ENCODE results near the gene SMIM44. TPM values are rescaled to one million over a fixed set of nuclear protein-coding genes. Genes with fewer than 3 reads are reported as not detected.

The SMIM44 gene
- total and polyA plus RNA-seq, 2 donors (not counting 1 experiment from before 2014, with no cell fraction given), result not detected

DNA sequence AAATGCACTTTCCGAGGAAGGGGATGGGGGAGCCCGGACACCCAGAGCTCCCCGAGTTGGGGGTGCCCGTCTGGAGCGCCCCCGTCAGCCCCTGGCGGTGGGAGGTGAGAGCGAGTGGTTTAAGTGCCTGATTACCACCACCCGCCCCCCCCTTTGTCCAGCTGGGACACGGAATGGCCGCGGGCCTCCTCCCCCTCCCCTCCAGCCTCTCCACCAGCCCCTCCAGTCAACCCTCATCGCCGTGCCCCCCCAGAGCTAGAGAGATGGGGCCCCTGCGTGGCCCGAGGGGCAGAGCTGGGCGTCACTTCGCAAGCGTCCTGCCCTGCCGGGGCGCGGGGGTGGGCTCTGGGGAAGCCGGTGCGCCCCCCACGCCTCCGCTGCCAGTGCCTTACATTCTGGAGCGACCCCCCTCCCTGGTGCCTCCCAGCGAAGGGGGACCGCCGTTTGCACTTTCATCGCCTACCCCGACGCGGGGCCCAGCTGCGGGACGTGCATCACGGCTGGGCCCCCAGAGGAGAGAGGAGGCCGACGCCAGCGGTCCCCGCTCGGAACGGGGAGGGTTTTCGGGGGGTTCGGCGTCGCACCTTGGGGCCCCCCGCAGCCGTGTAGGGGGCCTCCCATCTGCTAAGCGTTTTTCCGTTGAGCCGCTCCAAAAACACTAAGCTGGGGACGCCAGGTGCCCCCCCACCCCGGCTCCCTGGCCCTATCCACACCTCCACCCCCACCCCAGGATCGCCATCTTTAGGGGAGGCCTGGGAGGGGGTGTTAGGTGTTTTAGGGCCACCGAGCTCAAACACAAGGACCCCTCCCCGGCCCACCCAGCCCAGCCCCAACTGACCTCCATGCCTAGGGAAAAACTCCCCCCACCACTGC, 19.3 kb downstream of the SMIM44 start:
- Mint-ChIP-seq H3K27me3 (no peaks in the 10 kb centered on the region), H3K4me3 (no peak overlapping the region), H3K27ac (no peak overlapping the region), H3K4me1 (no peaks in the 10 kb centered on the region), H3K9me3 (ENCODE audit: insufficient read depth) (peaks cover 3% of the 10 kb centered on the region)
- H3K79me2 ChIP-seq (ENCODE audit: control insufficient read depth, insufficient read depth, low read length), result no peaks in the 10 kb centered on the region
- no peak for ATAC-seq (ENCODE audit: low read depth)
- intact Hi-C loops (cut with micrococcal nuclease), result no loop called here
- no peak for DNase-seq
- no peak overlapping the region for H3K4me2 ChIP-seq (replicated peaks; ENCODE audit: low read depth, low read length, poor library complexity, severe bottlenecking)
- H3K27ac ChIP-seq (ENCODE audit: low read length in 2 of 2), result no peak overlapping the region
- no peaks in the 10 kb centered on the region for H3K27me3 ChIP-seq (replicated peaks in 1 of 4; ENCODE audit: control extremely low read depth in 1 of 4, control insufficient read depth in 3 of 4, insufficient read depth in 4 of 4, low read length in 3 of 4)
- ChIA-PET POLR2A (interaction anchor here (0.6 kb wide), 1 partner anchor 46 kb away, joined by 7 read pairs; no protein-coding TSS in a partner anchor), CTCF (no interaction called here)
- no peaks in the 10 kb centered on the region for H4K20me1 ChIP-seq (ENCODE audit: control insufficient read depth, insufficient read depth, low read length, poor library complexity, severe bottlenecking)
- no peaks in the 10 kb centered on the region for H3K36me3 ChIP-seq (replicated peaks in 1 of 2; ENCODE audit: control extremely low read depth in 1 of 2, control insufficient read depth in 1 of 2, extremely low read depth in 1 of 2, insufficient read depth in 2 of 2, low read length in 1 of 2)
- H3K9me3 ChIP-seq (ENCODE audit: control extremely low read depth in 1 of 3, control insufficient read depth in 2 of 3, insufficient read depth in 1 of 3, low read length in 2 of 3), result peaks cover 0 to 11% (median 3%) of the 10 kb centered on the region in 3 donors
- H3K4me1 ChIP-seq (ENCODE audit: control insufficient read depth in 2 of 2, insufficient read depth in 2 of 2, low read length in 2 of 2), result no peaks in the 10 kb centered on the region
- no peak for TF ChIP-seq EZH2 (IDR thresholded peaks at IDR 0.05; ENCODE audit: borderline replicate concordance, insufficient read depth, low read depth, low read length, poor library complexity, severe bottlenecking)
- TF ChIP-seq, protein P1, sequence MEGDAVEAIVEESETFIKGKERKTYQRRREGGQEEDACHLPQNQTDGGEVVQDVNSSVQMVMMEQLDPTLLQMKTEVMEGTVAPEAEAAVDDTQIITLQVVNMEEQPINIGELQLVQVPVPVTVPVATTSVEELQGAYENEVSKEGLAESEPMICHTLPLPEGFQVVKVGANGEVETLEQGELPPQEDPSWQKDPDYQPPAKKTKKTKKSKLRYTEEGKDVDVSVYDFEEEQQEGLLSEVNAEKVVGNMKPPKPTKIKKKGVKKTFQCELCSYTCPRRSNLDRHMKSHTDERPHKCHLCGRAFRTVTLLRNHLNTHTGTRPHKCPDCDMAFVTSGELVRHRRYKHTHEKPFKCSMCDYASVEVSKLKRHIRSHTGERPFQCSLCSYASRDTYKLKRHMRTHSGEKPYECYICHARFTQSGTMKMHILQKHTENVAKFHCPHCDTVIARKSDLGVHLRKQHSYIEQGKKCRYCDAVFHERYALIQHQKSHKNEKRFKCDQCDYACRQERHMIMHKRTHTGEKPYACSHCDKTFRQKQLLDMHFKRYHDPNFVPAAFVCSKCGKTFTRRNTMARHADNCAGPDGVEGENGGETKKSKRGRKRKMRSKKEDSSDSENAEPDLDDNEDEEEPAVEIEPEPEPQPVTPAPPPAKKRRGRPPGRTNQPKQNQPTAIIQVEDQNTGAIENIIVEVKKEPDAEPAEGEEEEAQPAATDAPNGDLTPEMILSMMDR (IDR thresholded peaks at IDR 0.05), result no peak
- WGBS (ENCODE audit: insufficient coverage), result 97% methylated on average over 29 of the region's 57 CpGs
- no peak overlapping the region for H3K4me3 ChIP-seq (ENCODE audit: control extremely low read depth in 1 of 5, extremely low read depth in 1 of 5, insufficient read depth in 1 of 5, low read depth in 2 of 5, low read length in 4 of 5)
- H2AFZ ChIP-seq (ENCODE audit: insufficient read depth, low read depth, low read length, poor library complexity, severe bottlenecking), result no peak overlapping the region
- H3K9ac ChIP-seq (ENCODE audit: low read length), result no peak overlapping the region

Data from B cell (primary cell).